Heart left ventricle (tissue), 16 donors: ENCODE measurements around the gene ZNF230. TPM values are rescaled to one million over a fixed set of nuclear protein-coding genes. Genes with fewer than 3 reads are reported as not detected.

Experiments
- ATAC-seq, 4 donors: fragments of 200-7000 bp; cut with Tn5 transposase; one replicate each; pipeline ENCODE4 v1.9.1; 2020 to 2022; ENCODE audit warnings: moderate library complexity in 4 of 4, mild to moderate bottlenecking in 3 of 4, moderate number of reproducible peaks in 1 of 4
- DNase-seq, 5 donors: peaks; one replicate each; pipeline ENCODE4 v3.0.0-alpha.2; 2020
- H3K27ac ChIP-seq, 12 donors: fragments of 200-600 bp; sonication (generic) in 4 of 12; one replicate each; pipeline versions ENCODE4 v1.5.0 to v1.8.0; 2016 to 2022; ENCODE audit warnings: mild to moderate bottlenecking in 2 of 12
- H3K27me3 ChIP-seq, 9 donors: fragments of 200-600 bp; sonication (generic) in 2 of 9; one replicate each; pipeline versions ENCODE4 v1.5.1 to v1.8.0; 2016 to 2022; ENCODE audit warnings: mild to moderate bottlenecking in 3 of 9
- H3K36me3 ChIP-seq, 9 donors: fragments of 200-600 bp; sonication (generic) in 2 of 9; one replicate each; pipeline versions ENCODE4 v1.5.0 to v1.8.0; 2018 to 2022; ENCODE audit warnings: mild to moderate bottlenecking in 2 of 9
- H3K4me1 ChIP-seq, 12 donors: fragments of 200-600 bp; sonication (generic) in 4 of 12; one replicate each; pipeline versions ENCODE4 v1.5.0 to v1.8.0; 2016 to 2022; ENCODE audit warnings: mild to moderate bottlenecking in 3 of 12
- H3K4me3 ChIP-seq, 12 donors: fragments of 200-600 bp; sonication (generic) in 4 of 12; one replicate each; pipeline versions ENCODE4 v1.5.0 to v1.8.0; 2017 to 2022; ENCODE audit warnings: mild to moderate bottlenecking in 9 of 12, moderate library complexity in 4 of 12
- H3K9me3 ChIP-seq, 12 donors: fragments of 200-600 bp; sonication (generic) in 4 of 12; one replicate each; pipeline versions ENCODE4 v1.5.0 to v1.8.0; 2016 to 2022; ENCODE audit warnings: mild to moderate bottlenecking in 1 of 12
- CTCF ChIP-seq, 12 donors: fragments of 200-600 bp; sonication (generic) in 4 of 12; IDR thresholded peaks; one replicate each; pipeline versions ENCODE4 v1.5.0 to v1.8.0; 2018 to 2022; ENCODE audit warnings: antibody characterized with exemption in 12 of 12, mild to moderate bottlenecking in 5 of 12
- POLR2A ChIP-seq, 2 donors: fragments of 450-650 bp; IDR thresholded peaks; one replicate each; pipeline ENCODE4 v1.6.1; 2017; ENCODE audit warnings: antibody characterized with exemption in 2 of 2, mild to moderate bottlenecking in 2 of 2, moderate library complexity in 2 of 2
- WGBS, 4 donors: extraction: QIAGEN DNeasy Blood & Tissue Kit in 2 of 4; methylation state at CpG; one replicate each; pipeline versions ENCODE4 v1.1.5 to v1.1.7; 2013 to 2018; 5-methylcytosine and 5-hydroxymethylcytosine counted together
- intact Hi-C, 10 donors: fragments of 100-400 bp; cut with DNase I; formaldehyde crosslinking; loops; one replicate each; pipeline versions ENCODE4 v1.11.1 to v1.14.2; 2022
- polyA plus RNA-seq, 2 donors: library from polyadenylated mRNA; stranded (reverse); fragments of 200-250 nt; gene quantifications; one replicate each; pipeline ENCODE4 v1.2.3, GENCODE V29; 2013
- total RNA-seq, 9 donors: library from RNA; depleted of rRNA in 2 of 9; stranded (reverse); fragments of >200 nt in 2 of 9; fragmentation: NEBNext Ultra II Directional in 3 of 9; extraction: Animal tissue kit (Norgen Biotek cat#: 25700) in 3 of 9; gene quantifications; one replicate each; pipeline versions ENCODE4 v1.1.0 to v1.2.4, GENCODE V29; 2016 to 2023
- donor health status: ischemic (EF 13 %, LVEDD 7.1; RV severe dilation, severe dysfunction).
- donor health status: healthy with polysubstance abuse.
- donor health status: DM: no; HTN: yes; CAD: no.
- donor health status: DM: no; HTN: no; CAD: no.
- donor health status: ischemic (EF 25% LVEDD 6.9; RV normal size, moderate dysfunction).
- donor health status: ischemic (EF 25% LVEDD 5.7; RV mildly dilated, moderate dysfunction).
- donor health status: healthy.
- donor health status: DM: yes; HTN: yes; CAD: no.
- donor health status: ischemic (EF 35%, LVEDD 5.7; RV mildly dilated, moderate dysfunction).
- donor health status: nonischemic (EF 11% LVEDD 7.7; RV severe dilation, severe dysfunction).
- donor health status: DM: yes; HTN: yes; CAD: no.
- donor health status: PGD.
- donor health status: ischemic (EF 29% LVEDD 5.4; RV normal size, mild dysfunction).
- donor health status: nonischemic (EF 23%, LVEDD 6.1; RV moderate dilation, normal function).

The ZNF230 gene
- total and polyA plus RNA-seq, 11 donors: 1.7 to 4.3 (median 1.9) TPM

- intact Hi-C loops: no loop called here
- Histone ChIP-seq H3K27me3 (no peaks in the 10 kb centered on the region), H3K4me3 (no peak overlapping the region), H3K36me3 (peaks cover 4 to 74% (median 25%) of the 10 kb centered on the region in 9 donors), H3K9me3 (peaks cover 0 to 100% (median 80%) of the 10 kb centered on the region in 12 donors), H3K4me1 (no peaks in the 10 kb centered on the region), H3K27ac (no peak overlapping the region)
- DNase-seq (no peak), ATAC-seq (no peak)
- 70 to 74% (median 72%) methylated on average over 4 of the region's 4 CpGs for WGBS, 4 donors
- no peak for TF ChIP-seq CTCF (IDR thresholded peaks at IDR 0.05)
Measured at GRCh38 chr19:43960411-43960810, 42.3 kb upstream of the ZNF230 start.

DNA sequence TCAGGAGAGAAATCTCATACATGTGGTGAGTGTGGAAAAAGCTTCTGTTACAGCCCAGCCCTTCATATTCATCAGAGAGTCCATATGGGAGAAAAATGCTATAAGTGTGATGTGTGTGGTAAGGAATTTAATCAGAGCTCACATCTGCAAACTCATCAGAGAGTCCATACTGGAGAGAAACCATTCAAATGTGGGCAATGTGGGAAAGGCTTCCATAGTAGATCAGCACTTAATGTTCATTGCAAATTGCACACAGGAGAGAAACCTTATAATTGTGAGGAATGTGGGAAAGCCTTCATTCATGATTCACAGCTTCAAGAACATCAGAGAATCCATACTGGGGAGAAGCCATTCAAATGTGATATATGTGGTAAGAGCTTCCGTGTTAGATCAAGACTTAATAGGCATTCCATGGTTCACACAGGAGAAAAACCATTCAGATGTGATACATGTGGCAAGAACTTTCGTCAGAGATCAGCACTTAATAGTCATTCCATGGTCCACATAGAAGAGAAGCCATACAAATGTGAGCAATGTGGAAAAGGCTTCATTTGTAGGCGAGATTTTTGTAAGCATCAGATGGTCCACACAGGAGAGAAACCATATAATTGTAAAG lies 36.6 kb upstream of the ZNF230 start:
- TF ChIP-seq POLR2A (IDR thresholded peaks at IDR 0.05) (no peak), CTCF (IDR thresholded peaks at IDR 0.05) (no peak)
- DNase-seq (no peak), ATAC-seq (no peak)
- peaks cover 20 to 96% (median 55%) of the 10 kb centered on the region in 9 donors for H3K36me3 ChIP-seq
- 98 to 99% (median 98%) methylated on average over 3 of the region's 3 CpGs for WGBS, 4 donors
- H3K4me3 ChIP-seq: no peak overlapping the region
- H3K4me1 ChIP-seq: no peaks in the 10 kb centered on the region
- H3K9me3 ChIP-seq: peaks cover 0 to 100% (median 91%) of the 10 kb centered on the region in 12 donors
- no peak overlapping the region for H3K27ac ChIP-seq
- H3K27me3 ChIP-seq: no peaks in the 10 kb centered on the region
- intact Hi-C loops: no loop called here

DNA sequence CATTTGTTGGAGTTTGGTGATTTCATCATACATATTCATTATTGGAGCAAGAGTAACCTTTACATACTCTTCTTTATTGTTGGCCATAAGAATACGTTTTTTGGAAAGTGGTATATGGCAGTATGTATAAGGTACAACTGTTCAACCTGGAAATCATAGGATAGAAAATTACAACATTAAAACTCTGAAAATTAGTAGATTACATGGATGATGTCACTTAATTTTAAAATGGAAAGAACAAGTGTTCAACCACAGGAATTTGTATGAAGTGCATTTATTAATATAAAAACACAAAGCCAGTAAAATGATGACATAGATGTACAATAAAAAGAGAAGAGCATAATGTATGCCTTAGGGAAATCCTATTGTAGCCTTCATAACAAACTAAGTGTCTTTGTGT lies 26.0 kb upstream of the ZNF230 start:
- 90 to 96% (median 95%) methylated on average over 1 of the region's 1 CpG for WGBS, 4 donors
- Histone ChIP-seq H3K9me3 (peaks cover 0 to 100% (median 65%) of the 10 kb centered on the region in 12 donors), H3K4me3 (no peak overlapping the region), H3K4me1 (no peaks in the 10 kb centered on the region), H3K27me3 (no peaks in the 10 kb centered on the region), H3K36me3 (no peaks in the 10 kb centered on the region), H3K27ac (no peak overlapping the region)
- ATAC-seq (no peak), DNase-seq (no peak)
- TF ChIP-seq CTCF (IDR thresholded peaks at IDR 0.05) (no peak), POLR2A (IDR thresholded peaks at IDR 0.05) (no peak)
- intact Hi-C loops: no loop called here

DNA sequence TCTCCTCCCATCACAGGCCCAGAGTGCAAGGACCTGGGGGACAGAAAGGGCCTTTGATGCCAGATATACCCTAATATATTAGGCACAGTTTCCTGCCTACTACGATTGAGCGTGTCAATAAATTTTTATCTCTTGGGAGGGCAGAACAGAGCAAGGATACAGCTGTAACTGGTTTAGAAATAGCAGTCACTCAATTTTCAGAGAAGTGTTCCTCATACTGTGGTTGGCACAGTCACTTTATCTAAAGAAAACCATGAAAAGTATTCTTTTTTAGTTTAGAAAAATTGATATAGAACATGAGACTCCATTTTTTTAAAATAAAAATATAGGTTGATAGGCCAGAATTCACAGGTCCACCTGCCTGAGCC lies 19.2 kb upstream of the ZNF230 start:
- H3K4me1 ChIP-seq: peaks cover 0 to 15% (median 7%) of the 10 kb centered on the region in 12 donors
- peaks cover 0 to 12% (median 3%) of the 10 kb centered on the region in 9 donors for H3K36me3 ChIP-seq
- ATAC-seq (no peak), DNase-seq (no peak)
- TF ChIP-seq POLR2A (IDR thresholded peaks at IDR 0.05): no peak
- no peaks in the 10 kb centered on the region for H3K27me3 ChIP-seq
- WGBS, 4 donors: 69 to 80% (median 79%) methylated on average over 2 of the region's 2 CpGs
- H3K4me3 ChIP-seq: peak overlapping the region in 10 of 12 donors; percentile 51 to 89 (median 72)
- H3K27ac ChIP-seq: peak overlapping the region in 8 of 12 donors; percentile 25 to 91 (median 75)
- intact Hi-C loops: loop anchor here in 2 of 10 donors (1.0 to 10.0 kb wide), 3 partner anchors 32 to 181 kb away; partner anchors contain the start of genes ZNF221 (in 1 of the 2), ZNF225 (in 1 of the 2) and ZNF226 (in 1 of the 2)
- peaks cover 0 to 44% (median 16%) of the 10 kb centered on the region in 12 donors for H3K9me3 ChIP-seq
